Activated CD4-positive, alpha-beta T cell treated with anti-CD3 and anti-CD28 coated beads, Interleukin-2, amount 10 ng/mL, durations not matched to agents 24 days and 14 days (primary cell): ENCODE measurements around the gene IL36G. TPM values are rescaled to one million over a fixed set of nuclear protein-coding genes. Genes with fewer than 3 reads are reported as not detected.
A peak's percentile ranks its signal among the peaks of the same experiment; 100 is the strongest.

ENCODE experiments used
- DNase-seq: peaks from one replicate; pipeline ENCODE4 v3.0.0; 2022
- H3K27ac Mint-ChIP-seq: one replicate; pipeline ENCODE4 v1.8.0; 2022; ENCODE audit warnings: mild to moderate bottlenecking, mixed read lengths
- H3K27me3 Mint-ChIP-seq: one replicate; pipeline ENCODE4 v1.8.0; 2022; ENCODE audit warnings: mixed read lengths
- H3K36me3 Mint-ChIP-seq: one replicate; pipeline ENCODE4 v1.8.0; 2022; ENCODE audit warnings: low read depth, mild to moderate bottlenecking, mixed read lengths
- H3K4me1 Mint-ChIP-seq: one replicate; pipeline ENCODE4 v1.8.0; 2021; ENCODE audit warnings: mixed read lengths
- H3K4me3 Mint-ChIP-seq: one replicate; pipeline ENCODE4 v1.8.0; 2022; ENCODE audit warnings: mild to moderate bottlenecking, moderate library complexity, mixed read lengths
- H3K9me3 Mint-ChIP-seq: one replicate; pipeline ENCODE4 v1.8.0; 2021; ENCODE audit warnings: mixed read lengths
- intact Hi-C: fragments of 100-400 bp; cut with micrococcal nuclease; formaldehyde crosslinking; loops from one replicate; pipeline ENCODE4 v1.15.1; 2023
- total RNA-seq: library from RNA; stranded (reverse); gene quantifications from 2 replicates; pipeline ENCODE4 v1.2.3, GENCODE V29; 2022

Gene IL36G
- total RNA-seq, 1 donor from 2014 or later, result not detected

DNA sequence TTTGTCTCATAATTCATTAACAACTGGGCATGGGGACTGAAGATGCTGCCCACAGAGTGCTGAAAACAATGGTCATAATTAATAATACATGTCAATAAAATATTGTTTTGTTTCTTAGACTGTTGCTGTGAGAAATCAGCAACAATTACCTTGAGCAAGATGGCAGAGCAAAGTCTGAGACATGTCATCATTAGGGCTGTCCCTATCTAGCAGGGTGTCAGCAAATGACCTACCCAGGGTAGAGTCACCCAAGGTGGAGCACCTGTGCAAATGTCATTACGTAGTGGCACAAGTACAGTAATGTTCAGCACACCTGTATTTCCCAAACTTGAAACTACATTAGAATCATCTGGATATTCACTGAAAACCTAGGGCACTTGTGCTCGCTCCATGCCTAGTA, 16.8 kb downstream of the IL36G start:
- peaks cover 30% of the 10 kb centered on the region for H3K9me3 Mint-ChIP-seq
- H3K27ac Mint-ChIP-seq, result no peak overlapping the region
- H3K27me3 Mint-ChIP-seq, result peaks cover 5% of the 10 kb centered on the region
- peak; percentile 53 for DNase-seq
- no peak overlapping the region for H3K4me3 Mint-ChIP-seq
- H3K36me3 Mint-ChIP-seq, result peaks cover 20% of the 10 kb centered on the region
- H3K4me1 Mint-ChIP-seq, result peaks cover 28% of the 10 kb centered on the region
- intact Hi-C loops, result loop anchor here (5.0 kb wide), 1 partner anchor 77 kb away; no protein-coding TSS in a partner anchor

GRCh38 chr2:112995346-112995920, 17.6 kb downstream of the IL36G start:
- Mint-ChIP-seq H3K4me3 (peak overlapping the region; percentile 73), H3K36me3 (peaks cover 16% of the 10 kb centered on the region), H3K27ac (peak overlapping the region; percentile 80), H3K27me3 (peaks cover 5% of the 10 kb centered on the region), H3K4me1 (peaks cover 28% of the 10 kb centered on the region), H3K9me3 (peaks cover 27% of the 10 kb centered on the region)
- peak; percentile 78 for DNase-seq
- intact Hi-C loops, result loop anchor here (5.0 kb wide), 1 partner anchor 78 kb away; no protein-coding TSS in a partner anchor

DNA sequence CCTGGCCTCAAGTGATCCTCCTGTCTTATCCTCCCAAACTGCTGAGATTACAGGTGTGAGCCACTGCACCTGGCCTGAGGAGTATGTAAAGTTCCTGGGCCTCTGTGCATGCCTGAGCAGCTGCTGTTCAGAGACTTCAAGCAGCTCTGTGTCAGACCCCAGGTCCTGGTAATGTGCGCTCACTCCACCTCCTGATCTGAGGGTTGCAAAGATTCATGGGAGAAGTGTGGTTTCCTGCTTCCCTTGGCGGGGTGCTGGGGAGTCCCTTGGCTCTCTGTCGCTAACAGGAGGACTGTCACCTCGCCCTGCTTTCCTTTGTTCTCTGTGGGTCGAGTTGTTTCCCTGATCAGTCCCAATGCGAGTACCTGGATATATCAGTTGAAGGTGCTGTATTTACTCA, 18.8 kb downstream of the IL36G start:
- peaks cover 28% of the 10 kb centered on the region for H3K4me1 Mint-ChIP-seq
- peaks cover 22% of the 10 kb centered on the region for H3K36me3 Mint-ChIP-seq
- intact Hi-C loops, result loop anchor here (5.0 kb wide), 1 partner anchor 79 kb away; no protein-coding TSS in a partner anchor
- peak overlapping the region; percentile 68 for H3K4me3 Mint-ChIP-seq
- H3K9me3 Mint-ChIP-seq, result peaks cover 38% of the 10 kb centered on the region
- DNase-seq, result peak; percentile 95
- peak overlapping the region; percentile 84 for H3K27ac Mint-ChIP-seq
- peaks cover 5% of the 10 kb centered on the region for H3K27me3 Mint-ChIP-seq

GRCh38 chr2:112997151-112997550, 19.3 kb downstream of the IL36G start:
- peaks cover 37% of the 10 kb centered on the region for H3K9me3 Mint-ChIP-seq
- H3K4me1 Mint-ChIP-seq, result peaks cover 28% of the 10 kb centered on the region
- H3K36me3 Mint-ChIP-seq, result peaks cover 18% of the 10 kb centered on the region
- H3K27me3 Mint-ChIP-seq, result peaks cover 7% of the 10 kb centered on the region
- H3K27ac Mint-ChIP-seq, result peak overlapping the region; percentile 84
- no peak for DNase-seq
- intact Hi-C loops, result loop anchor here (5.0 kb wide), 1 partner anchor 80 kb away; no protein-coding TSS in a partner anchor
- peak overlapping the region; percentile 68 for H3K4me3 Mint-ChIP-seq

GRCh38 chr2:113000436-113000835, 22.6 kb downstream of the IL36G start:
- no peak for DNase-seq
- H3K27ac Mint-ChIP-seq, result no peak overlapping the region
- intact Hi-C loops, result no loop called here
- H3K36me3 Mint-ChIP-seq, result peaks cover 13% of the 10 kb centered on the region
- H3K9me3 Mint-ChIP-seq, result peaks cover 31% of the 10 kb centered on the region
- no peak overlapping the region for H3K4me3 Mint-ChIP-seq
- peaks cover 2% of the 10 kb centered on the region for H3K27me3 Mint-ChIP-seq
- peaks cover 21% of the 10 kb centered on the region for H3K4me1 Mint-ChIP-seq

- Mint-ChIP-seq H3K36me3 (peaks cover 13% of the 10 kb centered on the region), H3K4me3 (no peak overlapping the region), H3K9me3 (peaks cover 31% of the 10 kb centered on the region), H3K27ac (no peak overlapping the region), H3K27me3 (peaks cover 2% of the 10 kb centered on the region), H3K4me1 (peaks cover under 1% of the 10 kb centered on the region)
- intact Hi-C loops, result no loop called here
- peak; percentile 41 for DNase-seq
Observed at GRCh38 chr2:113002677-113003076, 24.9 kb downstream of the IL36G start.

DNA sequence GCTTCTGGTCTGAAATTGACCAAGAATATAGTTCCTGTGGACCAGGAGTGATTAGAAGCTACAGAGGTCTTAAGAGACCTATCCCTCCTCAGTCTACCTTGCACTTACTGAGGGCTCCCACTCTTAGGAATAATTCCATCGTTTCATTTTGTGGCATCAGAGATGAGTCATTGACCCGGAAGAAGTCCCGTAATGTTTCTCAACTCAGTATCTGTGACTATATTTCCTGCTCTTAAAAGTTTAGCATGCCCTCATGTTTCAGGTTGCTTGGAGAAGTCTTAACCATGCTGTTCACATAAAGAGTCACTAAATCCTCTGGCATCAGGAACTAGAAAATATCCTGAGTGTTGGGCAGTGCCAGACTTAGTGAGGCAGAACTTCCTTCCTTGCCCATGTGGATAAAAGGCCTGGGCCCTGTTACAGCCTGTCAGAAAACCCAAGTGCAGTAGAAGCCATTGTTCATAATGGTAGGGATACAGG, 27.3 kb downstream of the IL36G start, which contains the start of gene IL36A:
IL36A (plus strand) TSS at position 430 of the 480 bp plus-strand sequence. CDS start 413 bp downstream, outside the sequence.
- Mint-ChIP-seq H3K36me3 (peaks cover 6% of the 10 kb centered on the region), H3K27ac (no peak within 1 kb of the TSS), H3K27me3 (peaks cover 5% of the 10 kb centered on the region), H3K9me3 (peaks cover 18% of the 10 kb centered on the region), H3K4me1 (peaks cover 2% of the 10 kb centered on the region), H3K4me3 (no peak within 1 kb of the TSS)
- intact Hi-C loops, result no loop called here
- DNase-seq, result no peak

DNA sequence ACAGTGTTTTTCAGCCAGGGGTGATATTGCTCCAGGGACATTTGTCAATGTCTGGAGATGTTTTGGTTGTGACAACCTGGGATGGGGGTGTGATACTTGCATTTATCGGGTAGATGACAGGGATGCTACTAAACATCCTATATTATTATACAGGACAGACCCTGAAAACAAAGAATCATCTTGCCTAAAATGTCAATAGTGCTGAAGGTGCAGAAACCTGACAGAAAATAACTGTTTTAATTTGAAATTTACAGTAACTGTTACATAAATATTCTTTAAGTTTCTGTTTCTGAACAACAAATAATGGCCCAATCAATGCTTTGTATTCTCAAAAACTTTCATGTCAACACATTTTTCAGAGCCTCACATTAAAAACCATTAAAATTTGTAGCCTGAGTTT, 29.4 kb downstream of the IL36G start:
- DNase-seq, result peak; percentile 28
- Mint-ChIP-seq H3K27ac (no peak overlapping the region), H3K27me3 (peaks cover 9% of the 10 kb centered on the region), H3K36me3 (no peaks in the 10 kb centered on the region), H3K4me1 (peaks cover 5% of the 10 kb centered on the region), H3K9me3 (peaks cover 12% of the 10 kb centered on the region), H3K4me3 (no peak overlapping the region)
- intact Hi-C loops, result no loop called here

DNA sequence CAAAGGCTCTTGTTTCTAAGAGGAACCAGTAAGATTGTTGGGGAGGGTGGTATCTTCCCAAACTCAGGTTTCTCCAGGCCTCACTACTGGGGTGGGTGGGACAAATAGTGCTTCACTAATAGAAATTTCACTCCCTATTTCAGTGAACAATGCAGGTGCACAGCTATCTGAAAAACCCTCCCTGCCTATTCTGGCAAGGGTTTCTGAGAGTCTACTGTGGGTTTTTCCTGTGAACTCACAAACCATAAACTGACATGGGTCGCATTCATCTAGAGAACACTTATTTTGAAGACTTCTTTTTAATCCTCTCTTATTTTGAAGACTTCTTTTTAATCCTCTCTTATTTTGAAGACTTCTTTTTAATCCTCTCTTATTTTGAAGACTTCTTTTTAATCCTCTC, 31.8 kb downstream of the IL36G start:
- peak; percentile 40 for DNase-seq
- H3K36me3 Mint-ChIP-seq, result no peaks in the 10 kb centered on the region
- intact Hi-C loops, result no loop called here
- H3K9me3 Mint-ChIP-seq, result peaks cover 12% of the 10 kb centered on the region
- H3K4me3 Mint-ChIP-seq, result no peak overlapping the region
- H3K4me1 Mint-ChIP-seq, result peaks cover 5% of the 10 kb centered on the region
- H3K27me3 Mint-ChIP-seq, result peaks cover 9% of the 10 kb centered on the region
- no peak overlapping the region for H3K27ac Mint-ChIP-seq

- intact Hi-C loops, result no loop called here
Observed at GRCh38 chr2:113010088-113010487, 32.3 kb downstream of the IL36G start.

GRCh38 chr2:113011108-113011507, 33.3 kb downstream of the IL36G start:
- peaks cover 11% of the 10 kb centered on the region for H3K27me3 Mint-ChIP-seq
- no peak for DNase-seq
- H3K36me3 Mint-ChIP-seq, result no peaks in the 10 kb centered on the region
- peaks cover 10% of the 10 kb centered on the region for H3K4me1 Mint-ChIP-seq
- intact Hi-C loops, result no loop called here
- H3K9me3 Mint-ChIP-seq, result peaks cover 12% of the 10 kb centered on the region
- H3K4me3 Mint-ChIP-seq, result no peak overlapping the region
- H3K27ac Mint-ChIP-seq, result no peak overlapping the region

More at GRCh38 chr2:113010088-113010487, 32.3 kb downstream of the IL36G start:
- peak; percentile 18 for DNase-seq
- H3K27me3 Mint-ChIP-seq, result peaks cover 11% of the 10 kb centered on the region
- no peak overlapping the region for H3K4me3 Mint-ChIP-seq
- H3K4me1 Mint-ChIP-seq, result peaks cover 5% of the 10 kb centered on the region
- H3K27ac Mint-ChIP-seq, result no peak overlapping the region
- peaks cover 12% of the 10 kb centered on the region for H3K9me3 Mint-ChIP-seq
- H3K36me3 Mint-ChIP-seq, result no peaks in the 10 kb centered on the region

DNA sequence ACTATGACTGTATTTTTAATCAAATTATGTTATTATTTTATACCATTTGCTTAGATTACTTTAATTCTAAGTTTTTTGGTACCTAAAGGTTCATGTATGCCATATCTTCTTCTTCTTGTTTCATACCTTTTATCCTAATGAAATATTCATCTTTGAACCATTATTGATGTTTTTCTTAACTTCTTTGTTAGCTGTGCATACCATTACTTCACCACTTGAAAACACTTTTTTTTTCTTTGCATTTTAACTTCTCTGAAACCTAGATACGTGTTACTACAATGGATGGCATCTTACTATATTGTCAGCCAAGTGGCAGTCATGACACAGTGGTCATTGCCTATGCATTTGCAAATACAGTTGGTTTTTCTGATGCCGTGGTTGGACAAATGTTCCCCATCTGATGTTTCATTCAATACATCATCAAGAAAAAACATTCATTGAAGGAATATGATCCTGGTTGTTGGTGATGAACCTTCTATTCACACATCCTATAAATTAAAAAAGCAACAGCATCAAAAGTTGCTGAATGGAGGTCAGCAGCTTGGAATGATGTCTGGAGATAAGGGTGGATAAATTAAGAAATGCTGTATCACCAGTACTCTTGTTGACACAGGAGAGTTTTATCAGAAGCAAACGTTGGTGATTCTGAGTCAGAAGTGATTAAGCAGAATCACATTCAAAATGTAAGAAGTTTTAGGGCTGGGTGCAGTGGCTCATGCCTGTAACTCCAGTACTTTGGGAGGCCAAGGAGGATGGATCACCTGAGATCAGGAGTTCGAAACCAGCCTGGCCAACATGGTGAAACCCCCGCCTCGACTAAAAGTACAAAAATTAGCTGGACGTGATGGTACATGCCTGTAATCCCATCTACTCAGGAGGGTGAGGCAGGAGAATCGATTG, 34.9 kb downstream of the IL36G start:
- DNase-seq, result no peak
- peaks cover 21% of the 10 kb centered on the region for H3K27me3 Mint-ChIP-seq

GRCh38 chr2:113013336-113013661, 35.5 kb downstream of the IL36G start:
- H3K27me3 Mint-ChIP-seq, result peaks cover 25% of the 10 kb centered on the region
- peaks cover 22% of the 10 kb centered on the region for H3K9me3 Mint-ChIP-seq
- no peak for DNase-seq
- peaks cover 10% of the 10 kb centered on the region for H3K4me1 Mint-ChIP-seq
- H3K27ac Mint-ChIP-seq, result no peak overlapping the region
- H3K36me3 Mint-ChIP-seq, result no peaks in the 10 kb centered on the region
- intact Hi-C loops, result no loop called here
- no peak overlapping the region for H3K4me3 Mint-ChIP-seq

More for the DNA sequence above, 34.9 kb downstream of the IL36G start:
- intact Hi-C loops, result no loop called here
- H3K27ac Mint-ChIP-seq, result no peak overlapping the region
- no peak overlapping the region for H3K4me3 Mint-ChIP-seq
- no peaks in the 10 kb centered on the region for H3K36me3 Mint-ChIP-seq
- peaks cover 10% of the 10 kb centered on the region for H3K4me1 Mint-ChIP-seq
- H3K9me3 Mint-ChIP-seq, result peaks cover 22% of the 10 kb centered on the region

DNA sequence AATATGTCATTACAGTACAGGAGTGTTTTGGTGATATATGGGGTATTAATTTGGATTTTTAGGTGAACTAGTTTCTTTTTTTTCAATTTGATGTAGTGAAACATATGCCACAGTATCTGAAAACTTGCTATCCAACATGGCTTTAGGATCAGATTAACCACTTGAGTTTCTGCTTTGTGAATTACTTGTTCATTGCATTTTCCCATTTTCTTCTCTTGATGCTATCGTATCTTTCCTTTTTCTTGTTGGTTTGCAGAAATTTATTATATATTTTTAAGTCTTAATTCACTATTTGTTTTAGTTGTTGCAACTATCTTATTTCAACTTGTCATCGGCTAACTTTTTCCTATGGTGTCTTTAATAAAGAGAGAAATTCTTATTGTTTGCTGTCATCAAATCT, 36.3 kb downstream of the IL36G start:
- Mint-ChIP-seq H3K27ac (no peak overlapping the region), H3K9me3 (peaks cover 30% of the 10 kb centered on the region), H3K27me3 (peaks cover 31% of the 10 kb centered on the region), H3K4me1 (peaks cover 10% of the 10 kb centered on the region), H3K4me3 (no peak overlapping the region), H3K36me3 (no peaks in the 10 kb centered on the region)
- intact Hi-C loops, result no loop called here
- no peak for DNase-seq
